Stimulated activated CD8-positive, alpha-beta memory T cell treated with anti-CD3 and anti-CD28 coated beads, Interleukin-4, amount 100 ng/mL, for 24 hours (primary cell): ENCODE results near the gene IQCN.

Experiments
- DNase-seq: peaks from one replicate; pipeline ENCODE4 v3.0.0-alpha.2; 2020; ENCODE audit warnings: low read depth

The IQCN gene

GRCh38 chr19:18274219-18274780 is at the start of gene IQCN:
IQCN (minus strand) TSS chr19:18274452; CDS start chr19:18269478, 4,974 bp downstream.
- no peak for DNase-seq

GRCh38 chr19:18322759-18323460 is 48.7 kb upstream of the IQCN start, which contains the start of gene LSM4:
LSM4 (minus strand) TSS chr19:18323076; CDS start chr19:18323020, 56 bp downstream.
- DNase-seq, result peak; percentile 99

GRCh38 chr19:18322318-18322758 is 48.1 kb upstream of the IQCN start:
- DNase-seq, result peak; percentile 29

GRCh38 chr19:18321734-18322102 is 47.5 kb upstream of the IQCN start:
- DNase-seq, result no peak

- no peak for DNase-seq
Measured at GRCh38 chr19:18320865-18321733, 46.8 kb upstream of the IQCN start.

- no peak for DNase-seq
Measured at GRCh38 chr19:18319591-18320135, 45.4 kb upstream of the IQCN start.

- DNase-seq, result no peak
Measured at GRCh38 chr19:18317961-18318800, 43.9 kb upstream of the IQCN start.

GRCh38 chr19:18313398-18313797 is 39.1 kb upstream of the IQCN start:
- DNase-seq, result no peak

- DNase-seq, result no peak
Measured at GRCh38 chr19:18312092-18312534, 37.9 kb upstream of the IQCN start.

- no peak for DNase-seq
Measured at GRCh38 chr19:18311502-18312091, 37.3 kb upstream of the IQCN start.

- DNase-seq, result no peak
Measured at GRCh38 chr19:18310966-18311365, 36.7 kb upstream of the IQCN start.

GRCh38 chr19:18310118-18310909 is 36.1 kb upstream of the IQCN start:
- DNase-seq, result no peak

- DNase-seq, result no peak
Measured at GRCh38 chr19:18309525-18310064, 35.3 kb upstream of the IQCN start.

GRCh38 chr19:18308948-18309325 is 34.7 kb upstream of the IQCN start:
- no peak for DNase-seq

- no peak for DNase-seq
Measured at GRCh38 chr19:18308051-18308947, 34.0 kb upstream of the IQCN start.

- DNase-seq, result no peak
Measured at GRCh38 chr19:18307271-18307681, 33.0 kb upstream of the IQCN start.

- no peak for DNase-seq
Measured at GRCh38 chr19:18306888-18307260, 32.6 kb upstream of the IQCN start.

- no peak for DNase-seq
Measured at GRCh38 chr19:18306209-18306887, 32.1 kb upstream of the IQCN start.
